H1 (cell line): ENCODE measurements around the gene ZNF385D. TPM values are rescaled to one million over a fixed set of nuclear protein-coding genes. Genes with fewer than 3 reads are reported as not detected.

Experiments
- CTCF ChIA-PET: fragments of 300-600 bp; sonication (Branson Sonifier 250); formaldehyde crosslinking; loops from one replicate; lab custom pipeline; 2021; ENCODE audit not compliant: partially characterized antibody; lab: Charles Lee
- POLR2A ChIA-PET: fragments of 300-600 bp; sonication (Branson Sonifier 250); formaldehyde crosslinking; loops from one replicate; lab custom pipeline; 2021; ENCODE audit warnings: inconsistent platforms; ENCODE audit not compliant: partially characterized antibody; lab: Charles Lee
- DNase-seq, 2 experiments: peaks; one replicate each; pipeline versions ENCODE4 v3.0.0 to v3.0.0-alpha.2; 2010 to 2022; ENCODE audit warnings: low spot score in 2 of 2, low read depth in 1 of 2, mixed read lengths in 1 of 2
- FAIRE-seq: peaks from 2 replicates; lab custom pipeline; 2011; peaks lifted over from hg19 to GRCh38; lab: Jason Lieb, UNC
- H2AFZ ChIP-seq: 2 replicates; pipeline ENCODE4 v1.8.1; 2012; ENCODE audit warnings: low read length, inconsistent platforms
- H2AK5ac ChIP-seq: 2 replicates; pipeline ENCODE4 v1.6.1; 2013; ENCODE audit warnings: low read depth, low read length
- H2BK120ac ChIP-seq: replicated peaks from 2 replicates; pipeline ENCODE3; 2013; ENCODE audit warnings: low read depth, low read length, inconsistent platforms
- H2BK12ac ChIP-seq: 2 replicates; pipeline ENCODE4 v1.6.1; 2013; ENCODE audit warnings: low read depth, low read length
- H2BK15ac ChIP-seq: 2 replicates; pipeline ENCODE4 v1.6.1; 2013; ENCODE audit warnings: low read length
- H2BK20ac ChIP-seq: 2 replicates; pipeline ENCODE4 v1.6.1; 2013; ENCODE audit warnings: low read length
- H2BK5ac ChIP-seq: 2 replicates; pipeline ENCODE4 v1.6.1; 2013; ENCODE audit warnings: low read depth, low read length
- H3K14ac ChIP-seq: 2 replicates; pipeline ENCODE4 v1.6.1; 2013; ENCODE audit warnings: inconsistent platforms; ENCODE audit not compliant: insufficient read length
- H3K18ac ChIP-seq: 2 replicates; pipeline ENCODE4 v1.6.1; 2013; ENCODE audit warnings: low read length; ENCODE audit errors: extremely low read depth
- H3K23ac ChIP-seq: 2 replicates; pipeline ENCODE4 v1.6.1; 2013; ENCODE audit warnings: inconsistent platforms; ENCODE audit not compliant: insufficient read length
- H3K23me2 ChIP-seq: 2 replicates; pipeline ENCODE4 v1.6.1; 2013; ENCODE audit warnings: low read depth, low read length
- H3K27ac ChIP-seq: 2 replicates; pipeline ENCODE4 v1.6.1; 2011; ENCODE audit warnings: low read depth, low read length, inconsistent platforms
- H3K27me3 ChIP-seq, 4 experiments: replicated peaks in 1 of 4; 1 replicate in 1 of 4; 2 replicates in 3 of 4; pipeline versions ENCODE4 v1.6.1 to v1.8.1; 2011 to 2013; ENCODE audit warnings: low read length in 3 of 4, mild to moderate bottlenecking in 3 of 4, inconsistent platforms in 2 of 4, mixed read lengths in 2 of 4, moderate library complexity in 1 of 4; ENCODE audit not compliant: control insufficient read depth in 3 of 4, insufficient read depth in 3 of 4; ENCODE audit errors: extremely low read depth in 1 of 4
- H3K36me3 ChIP-seq, 4 experiments: 2 replicates each; pipeline versions ENCODE4 v1.6.1 to v1.8.1; 2011 to 2013; ENCODE audit warnings: mild to moderate bottlenecking in 4 of 4, low read length in 3 of 4, moderate library complexity in 2 of 4, control low read depth in 1 of 4, inconsistent platforms in 1 of 4; ENCODE audit not compliant: insufficient read depth in 4 of 4, control insufficient read depth in 2 of 4
- H3K4ac ChIP-seq: replicated peaks from 2 replicates; pipeline ENCODE3; 2013; ENCODE audit warnings: low read length, low read depth, mixed read lengths, inconsistent platforms; ENCODE audit not compliant: insufficient read length
- H3K4me1 ChIP-seq, 4 experiments: replicated peaks in 1 of 4; 1 replicate in 1 of 4; 2 replicates in 3 of 4; pipeline versions ENCODE4 v1.6.1 to v1.8.1; 2011 to 2013; ENCODE audit warnings: low read length in 3 of 4, inconsistent platforms in 2 of 4, mixed read lengths in 1 of 4; ENCODE audit not compliant: insufficient read depth in 4 of 4, control insufficient read depth in 3 of 4
- H3K4me2 ChIP-seq, 2 experiments: 2 replicates each; pipeline versions ENCODE4 v1.6.1 to v1.8.1; 2011 to 2013; ENCODE audit warnings: low read depth in 2 of 2, low read length in 2 of 2, control low read depth in 1 of 2, inconsistent platforms in 1 of 2, mild to moderate bottlenecking in 1 of 2; ENCODE audit not compliant: insufficient read depth in 1 of 2
- H3K4me3 ChIP-seq, 4 experiments: fragments of 200-600, 300-600 bp in 1 of 4; sonication (generic), shearing (Covaris generic), sonication (Bioruptor Twin) in 1 of 4; 2 replicates each; pipeline versions ENCODE4 v1.5.1 to v1.8.1; 2011 to 2016; ENCODE audit warnings: low read length in 4 of 4, low read depth in 3 of 4, control low read depth in 2 of 4, inconsistent platforms in 2 of 4, mild to moderate bottlenecking in 2 of 4, mixed read lengths in 1 of 4, moderate library complexity in 1 of 4; ENCODE audit not compliant: insufficient read depth in 2 of 4; ENCODE audit errors: extremely low read depth in 1 of 4
- H3K56ac ChIP-seq: replicated peaks from 2 replicates; pipeline ENCODE3; 2013; ENCODE audit warnings: low read depth, mild to moderate bottlenecking, mixed read lengths, low read length, inconsistent platforms; ENCODE audit not compliant: insufficient read length
- H3K79me1 ChIP-seq: 2 replicates; pipeline ENCODE4 v1.6.1; 2013; ENCODE audit warnings: low read depth, low read length, control low read depth
- H3K79me2 ChIP-seq, 2 experiments: 2 replicates each; pipeline versions ENCODE4 v1.6.1 to v1.8.1; 2012 to 2013; ENCODE audit warnings: low read length in 2 of 2, mild to moderate bottlenecking in 2 of 2, inconsistent platforms in 1 of 2; ENCODE audit not compliant: insufficient read depth in 2 of 2, control insufficient read depth in 1 of 2
- H3K9ac ChIP-seq, 4 experiments: replicated peaks in 1 of 4; 1 replicate in 1 of 4; 2 replicates in 3 of 4; pipeline versions ENCODE4 v1.6.1 to v1.8.1; 2011 to 2013; ENCODE audit warnings: low read depth in 3 of 4, low read length in 3 of 4, control low read depth in 2 of 4, mild to moderate bottlenecking in 2 of 4, moderate library complexity in 2 of 4, inconsistent platforms in 1 of 4; ENCODE audit errors: extremely low read depth in 1 of 4
- H3K9me3 ChIP-seq, 2 experiments: 2 replicates each; pipeline versions ENCODE4 v1.6.1 to v1.8.1; 2012 to 2013; ENCODE audit warnings: mild to moderate bottlenecking in 2 of 2, moderate library complexity in 2 of 2, control low read depth in 1 of 2, inconsistent platforms in 1 of 2, low read depth in 1 of 2, low read length in 1 of 2, mixed read lengths in 1 of 2; ENCODE audit not compliant: insufficient read depth in 2 of 2
- H4K20me1 ChIP-seq, 2 experiments: replicated peaks in 1 of 2; 2 replicates each; pipeline versions ENCODE3 to v1.8.1; 2011 to 2013; ENCODE audit warnings: inconsistent platforms in 2 of 2, low read length in 2 of 2, mild to moderate bottlenecking in 1 of 2; ENCODE audit not compliant: insufficient read depth in 2 of 2, control insufficient read depth in 1 of 2
- H4K5ac ChIP-seq: 2 replicates; pipeline ENCODE4 v1.6.1; 2013; ENCODE audit warnings: low read length, low read depth, mixed read lengths, inconsistent platforms; ENCODE audit not compliant: insufficient read length
- H4K8ac ChIP-seq: 2 replicates; pipeline ENCODE4 v1.8.0; 2013; ENCODE audit warnings: mild to moderate bottlenecking, moderate library complexity, low read length, inconsistent platforms; ENCODE audit not compliant: insufficient read depth; ENCODE audit errors: extremely low read depth
- H4K91ac ChIP-seq: replicated peaks from 2 replicates; pipeline ENCODE3; 2013; ENCODE audit warnings: low read length, mixed read lengths, inconsistent platforms; ENCODE audit not compliant: insufficient read length
- EP300 ChIP-seq, 2 experiments: IDR thresholded peaks; 1 replicate in 1 of 2; 2 replicates in 1 of 2; pipeline ENCODE4 v1.6.1; 2011 to 2012; ENCODE audit warnings: low read depth in 2 of 2, low read length in 2 of 2, mild to moderate bottlenecking in 2 of 2, borderline replicate concordance in 1 of 2, inconsistent platforms in 1 of 2, moderate library complexity in 1 of 2
- WGBS, 2 experiments: shearing (Covaris generic) in 1 of 2; methylation state at CpG; one replicate each; pipeline versions ENCODE4 v1.1.6 to v1.1.7; 2013 to 2015; ENCODE audit warnings: low lambda C conversion rate in 2 of 2, mixed read lengths in 2 of 2, inconsistent platforms in 1 of 2, low coverage in 1 of 2, missing lambda C conversion rate in 1 of 2; ENCODE audit not compliant: insufficient replicate concordance in 2 of 2, insufficient coverage in 1 of 2, insufficient read length in 1 of 2; ENCODE audit errors: extremely low coverage in 1 of 2, missing lambda C conversion rate in 1 of 2; 5-methylcytosine and 5-hydroxymethylcytosine counted together
- polyA plus RNA-seq, 7 experiments: library from polyadenylated mRNA; depleted of rRNA in 3 of 7; stranded (reverse) in 5 of 7; unstranded in 2 of 7; fragments of >200 nt in 5 of 7; fragments of 200-250 nt in 2 of 7; gene quantifications; 1 replicate in 5 of 7; 2 replicates in 1 of 7; 4 replicates in 1 of 7; pipeline versions ENCODE4 v1.2.1 to v1.2.3, GENCODE V29; 2011 to 2013; ENCODE audit warnings: missing spikeins in 2 of 7, mixed read lengths in 2 of 7
- total RNA-seq: library from RNA; stranded (reverse); fragmentation: NEBNext Ultra II Directional; extraction: Animal tissue kit (Norgen Biotek cat#: 25700); gene quantifications from 2 replicates; pipeline ENCODE4 v1.2.1, GENCODE V29; 2021

The ZNF385D gene
- total and polyA plus RNA-seq, 2 of the 8 experiments (the other 6 are each of a cell fraction or from before 2014, with no cell fraction given): 5.9 to 10.8 TPM

- no peaks in the 10 kb centered on the region for H3K4me1 ChIP-seq
- H3K27ac ChIP-seq: no peak overlapping the region
- H3K56ac ChIP-seq: no peak overlapping the region
- no peak overlapping the region for H2BK12ac ChIP-seq
- H2AK5ac ChIP-seq: no peak overlapping the region
- FAIRE-seq (no peak), DNase-seq (no peak)
- H3K23ac ChIP-seq: no peak overlapping the region
- H3K27me3 ChIP-seq: no peaks in the 10 kb centered on the region
- no peaks in the 10 kb centered on the region for H3K9me3 ChIP-seq
- no peak overlapping the region for H2BK20ac ChIP-seq
- no peak for TF ChIP-seq EP300 (IDR thresholded peaks at IDR 0.05; ENCODE audit: borderline replicate concordance in 1 of 2, low read depth in 2 of 2, low read length in 2 of 2)
- H3K4me2 ChIP-seq: no peak overlapping the region
- H3K9ac ChIP-seq: no peak overlapping the region
- H3K4ac ChIP-seq: no peak overlapping the region
- no peaks in the 10 kb centered on the region for H3K36me3 ChIP-seq
- H3K79me1 ChIP-seq: no peaks in the 10 kb centered on the region
- no peaks in the 10 kb centered on the region for H3K79me2 ChIP-seq
- no peak overlapping the region for H3K4me3 ChIP-seq
- no peak overlapping the region for H3K14ac ChIP-seq
- H2BK15ac ChIP-seq: no peak overlapping the region
- no peak overlapping the region for H3K18ac ChIP-seq
- no peaks in the 10 kb centered on the region for H4K20me1 ChIP-seq
- H4K91ac ChIP-seq: no peak overlapping the region
- 93% methylated on average over 3 of the region's 3 CpGs; no CpG with 5 or more reads in 1 of the 2 experiments for WGBS, 2 experiments
- ChIA-PET CTCF (interaction anchor here (1.0 kb wide), 1 partner anchor 12 kb away, joined by 3 read pairs; no protein-coding TSS in a partner anchor), POLR2A (no interaction called here)
- no peak overlapping the region for H2BK120ac ChIP-seq
- H2BK5ac ChIP-seq: no peak overlapping the region
- no peaks in the 10 kb centered on the region for H3K23me2 ChIP-seq
- H4K5ac ChIP-seq: no peak overlapping the region
- no peak overlapping the region for H2AFZ ChIP-seq
- H4K8ac ChIP-seq: no peak overlapping the region
Observed at GRCh38 chr3:21531909-21532308, 219.1 kb downstream of the ZNF385D start.
